Left lung (tissue), 10 donors: ENCODE data around the gene MUS81. TPM values are rescaled to one million over a fixed set of nuclear protein-coding genes. Genes with fewer than 3 reads are reported as not detected.

Experiments used
- ATAC-seq: fragments of 200-7000 bp; cut with Tn5 transposase; one replicate; pipeline ENCODE4 v1.9.1; 2020; ENCODE audit warnings: moderate library complexity
- DNase-seq, 4 donors: peaks; one replicate each; pipeline ENCODE4 v3.0.0-alpha.2; 2013 to 2020
- H3K27ac ChIP-seq, 2 donors: fragments of 200-600 bp; sonication (generic) in 1 of 2; one replicate each; pipeline versions ENCODE4 v1.5.0 to v1.8.0; 2020 to 2021
- H3K27me3 ChIP-seq, 2 donors: fragments of 200-600 bp; sonication (generic) in 1 of 2; one replicate each; pipeline versions ENCODE4 v1.5.0 to v1.8.0; 2020 to 2021
- H3K36me3 ChIP-seq, 2 donors: fragments of 200-600 bp; sonication (generic) in 1 of 2; one replicate each; pipeline versions ENCODE4 v1.5.0 to v1.8.0; 2020 to 2021
- H3K4me1 ChIP-seq, 2 donors: fragments of 200-600 bp; one replicate each; pipeline ENCODE4 v1.8.0; 2021
- H3K4me3 ChIP-seq, 2 donors: fragments of 200-600 bp; sonication (generic) in 1 of 2; one replicate each; pipeline versions ENCODE4 v1.5.0 to v1.8.0; 2020 to 2021; ENCODE audit warnings: mild to moderate bottlenecking in 1 of 2
- H3K9me3 ChIP-seq, 2 donors: fragments of 200-600 bp; sonication (generic) in 1 of 2; one replicate each; pipeline versions ENCODE4 v1.5.0 to v1.8.0; 2020 to 2021
- CTCF ChIP-seq, 2 donors: fragments of 200-600 bp; sonication (generic) in 1 of 2; IDR thresholded peaks; one replicate each; pipeline versions ENCODE4 v1.5.0 to v1.8.0; 2021; ENCODE audit warnings: antibody characterized with exemption in 2 of 2
- intact Hi-C, 2 donors: fragments of 100-400 bp; cut with DNase I; formaldehyde crosslinking; loops; one replicate each; pipeline versions ENCODE4 v1.11.2 to v1.14.2; 2022
- polyA plus RNA-seq, 6 donors: library from polyadenylated mRNA; unstranded; fragments of 120-200 nt; gene quantifications; one replicate each; pipeline ENCODE4 v1.2.1, GENCODE V29; 2013; ENCODE audit not compliant: insufficient read length in 6 of 6
- total RNA-seq, 2 donors: library from RNA; stranded (reverse); fragmentation: NEBNext Ultra II Directional; extraction: Animal tissue kit (Norgen Biotek cat#: 25700); gene quantifications; one replicate each; pipeline ENCODE4 v1.2.1, GENCODE V29; 2021
- donor health status: DM: no; HTN: yes; CAD: no.
- donor health status: DM: no; HTN: no; CAD: no.

The MUS81 gene
- total and polyA plus RNA-seq, 8 donors: 43.4 to 55.0 (median 50.9) TPM

- no peak for TF ChIP-seq CTCF (IDR thresholded peaks at IDR 0.05)
- ATAC-seq (no peak), DNase-seq (no peak)
- Histone ChIP-seq H3K27me3 (no peaks in the 10 kb centered on the region), H3K4me3 (no peak overlapping the region), H3K36me3 (peaks cover 0 to 41% of the 10 kb centered on the region in 2 donors), H3K4me1 (peaks cover 0 to 9% of the 10 kb centered on the region in 2 donors), H3K27ac (no peak overlapping the region), H3K9me3 (no peaks in the 10 kb centered on the region)
- intact Hi-C loops: no loop called here
Observed at GRCh38 chr11:65849366-65849765, 10.9 kb upstream of the MUS81 start.

GRCh38 chr11:65849771-65850216 is 10.4 kb upstream of the MUS81 start:
- Histone ChIP-seq H3K27ac (no peak overlapping the region), H3K9me3 (no peaks in the 10 kb centered on the region), H3K36me3 (peaks cover 0 to 45% of the 10 kb centered on the region in 2 donors), H3K27me3 (no peaks in the 10 kb centered on the region), H3K4me1 (peaks cover 0 to 14% of the 10 kb centered on the region in 2 donors), H3K4me3 (no peak overlapping the region)
- no peak for TF ChIP-seq CTCF (IDR thresholded peaks at IDR 0.05)
- no peak for DNase-seq
- intact Hi-C loops: no loop called here
- no peak for ATAC-seq

GRCh38 chr11:65850217-65851082 is 9.8 kb upstream of the MUS81 start:
- Histone ChIP-seq H3K27ac (no peak overlapping the region), H3K4me3 (no peak overlapping the region), H3K36me3 (peaks cover 6 to 52% of the 10 kb centered on the region in 2 donors), H3K4me1 (peaks cover 0 to 20% of the 10 kb centered on the region in 2 donors), H3K27me3 (no peaks in the 10 kb centered on the region), H3K9me3 (no peaks in the 10 kb centered on the region)
- no peak for ATAC-seq
- intact Hi-C loops: no loop called here
- no peak for DNase-seq
- no peak for TF ChIP-seq CTCF (IDR thresholded peaks at IDR 0.05)

- no peaks in the 10 kb centered on the region for H3K9me3 ChIP-seq
- no peak overlapping the region for H3K27ac ChIP-seq
- peak in 1 of 2 donors; percentile 47 for TF ChIP-seq CTCF (IDR thresholded peaks at IDR 0.05)
- peaks cover 6 to 59% of the 10 kb centered on the region in 2 donors for H3K36me3 ChIP-seq
- H3K27me3 ChIP-seq: no peaks in the 10 kb centered on the region
- peak; percentile 6 for ATAC-seq
- H3K4me3 ChIP-seq: no peak overlapping the region
- intact Hi-C loops: no loop called here
- DNase-seq: no peak
- peaks cover 4 to 27% of the 10 kb centered on the region in 2 donors for H3K4me1 ChIP-seq
Observed at GRCh38 chr11:65851083-65851579, 9.1 kb upstream of the MUS81 start.

- intact Hi-C loops: no loop called here
- ATAC-seq: no peak
- H3K9me3 ChIP-seq: no peaks in the 10 kb centered on the region
- TF ChIP-seq CTCF (IDR thresholded peaks at IDR 0.05): no peak
- no peak for DNase-seq
- peaks cover 6 to 60% of the 10 kb centered on the region in 2 donors for H3K36me3 ChIP-seq
- no peak overlapping the region for H3K4me3 ChIP-seq
- H3K4me1 ChIP-seq: peaks cover 8 to 32% of the 10 kb centered on the region in 2 donors
- no peak overlapping the region for H3K27ac ChIP-seq
- no peaks in the 10 kb centered on the region for H3K27me3 ChIP-seq
Observed at GRCh38 chr11:65851811-65852507, 8.3 kb upstream of the MUS81 start.
